Inferior parietal cortex (tissue), 1 donor: ENCODE data around the gene RAD51D.
"Not testable (repeated sequence)": the region's sequence is repeated elsewhere in the genome, so short reads cannot be mapped to it uniquely, and the experiment has no call there.

Experiments
- DNase-seq: peaks from one replicate; pipeline ENCODE4 v3.0.0-alpha.2; 2016; ENCODE audit errors: extremely low spot score

The RAD51D gene

DNA sequence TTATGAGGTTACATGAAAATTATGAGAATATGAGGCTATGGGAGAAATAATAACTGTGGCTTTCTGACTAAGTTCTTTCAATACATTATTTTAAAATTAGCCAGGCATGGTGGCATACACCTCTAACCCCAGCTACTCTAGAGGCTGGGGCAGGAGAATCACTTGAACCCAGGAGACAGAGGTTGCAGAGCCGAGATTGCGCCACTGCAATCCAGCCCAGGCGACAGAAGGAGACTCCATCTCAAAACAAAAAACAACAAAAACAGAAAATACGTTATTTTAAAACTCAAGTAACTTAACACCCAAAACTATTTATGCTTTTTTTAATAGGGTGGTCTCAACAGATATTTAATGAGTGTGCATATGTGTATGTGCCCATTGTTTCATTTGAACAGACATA lies 53.8 kb downstream of the RAD51D start:
- no peak for DNase-seq

DNA sequence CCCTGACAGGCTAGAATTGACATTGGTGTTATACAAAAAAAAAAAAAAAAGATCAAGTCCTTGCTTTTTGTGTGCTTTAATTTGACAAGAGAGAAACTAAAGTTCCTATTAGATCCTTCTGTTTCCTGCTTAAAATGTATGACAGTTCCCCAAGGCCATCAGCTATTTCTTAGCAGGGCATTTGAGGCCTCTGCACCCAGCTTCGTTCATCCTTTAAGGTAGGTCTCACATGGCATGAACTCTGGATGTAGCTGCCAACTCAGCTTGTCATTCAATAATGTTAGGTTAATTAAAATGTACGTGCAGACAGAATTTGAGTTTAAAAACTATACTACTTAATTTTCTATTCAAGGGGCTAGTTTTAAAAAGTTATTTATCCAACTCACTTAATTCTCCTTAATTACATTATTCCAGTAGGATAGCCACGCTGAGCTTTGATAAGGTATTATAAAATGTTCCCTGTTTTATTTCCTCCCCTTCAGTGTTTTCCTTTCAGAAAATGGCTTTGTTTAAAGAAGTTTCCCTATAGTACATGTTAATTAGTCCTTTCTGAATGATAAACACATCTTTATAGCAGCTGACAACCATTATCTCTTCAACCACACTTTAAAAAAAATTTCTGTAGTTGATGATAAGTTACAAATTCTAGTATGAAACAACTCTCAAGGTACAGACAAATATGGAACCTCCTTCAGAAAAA lies 55.0 kb downstream of the RAD51D start:
- peak; percentile 2 for DNase-seq

DNA sequence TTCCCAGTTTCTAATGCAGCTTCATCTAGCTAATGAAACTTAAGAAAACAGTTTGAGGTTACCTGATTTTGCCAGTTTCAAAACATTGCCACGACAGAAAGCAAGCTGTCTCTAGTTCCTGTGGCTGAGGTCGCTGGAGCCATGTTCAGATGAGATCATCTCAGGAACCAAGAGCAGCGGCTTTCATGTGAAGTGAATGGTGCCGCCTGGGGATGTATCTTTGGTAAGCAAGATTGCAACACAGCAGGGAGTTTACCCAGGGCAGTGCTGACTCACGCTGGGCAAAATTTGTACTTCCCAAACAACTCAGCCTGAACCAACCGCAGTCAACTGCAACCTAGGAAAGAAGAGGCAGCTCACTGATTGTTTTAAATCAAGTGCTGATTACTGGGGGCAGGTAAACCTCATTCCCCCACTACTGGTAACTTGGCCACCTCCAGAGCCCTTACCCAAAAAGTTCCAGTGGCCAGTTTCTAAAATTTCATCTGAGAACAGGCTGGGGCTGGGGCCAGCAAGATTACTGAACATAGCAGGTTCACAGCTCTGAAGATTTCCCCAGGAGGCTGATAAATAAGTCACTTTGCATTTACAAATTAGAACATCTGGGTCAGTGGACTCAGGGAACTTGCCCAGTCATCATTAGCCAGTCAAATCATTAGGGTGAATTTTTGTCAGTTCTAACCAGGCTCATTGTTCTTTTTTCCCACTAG lies 56.0 kb downstream of the RAD51D start, which contains the start of gene RFFL:
TSS of gene RFFL (minus strand) at position 194 of the 710 bp plus-strand sequence. CDS start 37,154 bp downstream, outside the sequence.
- DNase-seq: peak; percentile 89

DNA sequence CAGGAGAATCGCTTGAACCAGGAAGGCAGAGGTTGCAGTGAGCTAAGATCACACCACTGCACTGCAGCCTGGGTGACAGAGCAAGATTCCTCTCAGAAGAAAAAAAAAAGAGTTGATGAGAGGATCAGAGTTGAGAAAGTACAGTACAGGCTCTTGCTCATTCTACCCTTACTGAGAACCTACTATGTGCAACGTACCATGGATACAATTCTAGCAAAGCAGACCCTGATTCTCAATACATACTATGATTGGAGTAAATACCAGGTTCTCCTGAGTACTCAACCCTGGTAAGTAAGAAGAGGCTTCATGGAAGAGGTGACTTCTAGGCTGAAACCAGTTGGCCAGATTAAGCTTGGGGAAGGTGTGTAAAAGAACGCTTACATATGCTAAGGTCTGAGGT lies 57.4 kb downstream of the RAD51D start:
- DNase-seq: no peak

DNA sequence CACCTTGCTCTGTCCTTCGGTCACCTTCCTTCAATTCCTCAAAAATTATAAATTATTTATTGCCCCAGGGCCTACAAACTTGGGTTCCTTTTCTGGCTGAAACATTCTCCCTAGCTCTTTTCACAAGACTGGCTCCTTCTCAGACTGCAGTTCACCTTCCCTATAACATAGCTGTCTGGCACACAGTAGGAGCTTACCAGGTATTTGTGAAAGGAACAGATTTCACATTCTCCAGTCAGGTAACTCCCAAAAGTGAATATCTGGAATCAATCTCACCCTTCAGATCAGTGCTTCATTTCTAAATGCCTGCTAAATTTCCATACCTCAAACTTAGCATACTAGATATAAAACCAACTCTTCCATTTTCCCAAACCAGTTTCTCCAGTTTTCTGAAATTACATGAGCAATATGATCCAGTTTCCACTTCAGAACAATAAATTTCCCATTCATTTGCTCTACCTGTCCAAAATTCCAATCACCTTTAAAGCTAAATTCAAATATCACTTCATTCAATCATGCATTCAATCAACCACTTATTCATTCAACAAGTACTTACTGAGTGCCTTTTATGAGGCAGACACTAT lies 62.2 kb downstream of the RAD51D start:
- no peak for DNase-seq

DNA sequence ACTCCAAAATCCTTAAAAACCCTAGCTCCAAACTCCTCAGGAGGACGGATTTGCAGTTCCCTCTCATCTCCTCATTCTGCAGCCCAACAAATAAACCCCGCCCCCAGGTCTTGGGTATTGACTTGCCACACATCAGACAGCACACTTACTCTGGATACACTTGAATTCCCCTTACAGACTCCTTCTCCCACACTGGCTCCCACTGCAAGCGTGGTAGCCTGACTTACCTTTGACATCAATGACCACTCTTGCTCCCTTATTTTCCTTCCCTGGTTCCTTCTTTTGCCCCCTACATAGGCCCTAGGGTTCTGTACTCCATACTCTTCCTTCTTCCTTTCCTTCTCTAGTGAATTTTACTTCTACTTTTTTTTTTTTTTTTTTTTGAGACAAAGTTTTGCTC lies 63.6 kb downstream of the RAD51D start:
- DNase-seq: no peak

DNA sequence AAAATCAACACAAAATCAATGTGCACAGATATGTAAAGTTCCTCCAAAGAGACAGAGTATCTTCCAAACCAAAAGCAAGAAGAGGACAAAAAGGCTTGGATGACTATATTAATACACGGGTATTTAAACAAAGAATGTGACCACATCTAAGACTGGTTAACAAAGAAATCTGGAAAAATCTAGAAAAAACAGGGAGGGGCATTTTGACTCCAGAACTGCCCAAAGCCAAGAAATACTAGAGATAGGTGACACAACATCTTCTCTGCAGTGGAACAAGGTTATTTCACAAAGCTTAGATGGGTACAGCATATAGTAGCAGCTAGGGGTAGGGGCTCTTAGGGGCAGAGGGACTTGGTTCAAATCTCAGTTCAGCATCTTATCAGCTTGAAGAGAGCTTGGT lies 66.5 kb downstream of the RAD51D start:
- DNase-seq: no peak

DNA sequence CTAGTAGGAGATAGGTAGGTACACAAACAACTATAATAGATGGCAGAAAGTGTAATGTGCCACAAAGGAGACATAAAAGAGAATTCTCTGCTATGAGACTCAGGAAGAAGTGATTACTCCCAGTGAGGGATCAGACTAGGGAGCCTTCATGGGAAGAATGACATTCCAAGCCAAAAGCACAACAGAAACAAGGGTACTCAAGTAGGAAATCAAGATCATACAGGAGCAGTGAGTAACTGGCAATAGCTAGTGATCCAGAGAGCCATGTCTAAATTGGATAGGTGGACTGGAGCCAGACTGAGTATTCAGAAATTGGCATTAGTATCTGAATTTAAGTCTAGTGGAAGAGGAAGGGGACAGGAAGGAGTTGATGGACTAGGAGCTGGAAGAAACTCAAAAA lies 66.9 kb downstream of the RAD51D start:
- DNase-seq: no peak

DNA sequence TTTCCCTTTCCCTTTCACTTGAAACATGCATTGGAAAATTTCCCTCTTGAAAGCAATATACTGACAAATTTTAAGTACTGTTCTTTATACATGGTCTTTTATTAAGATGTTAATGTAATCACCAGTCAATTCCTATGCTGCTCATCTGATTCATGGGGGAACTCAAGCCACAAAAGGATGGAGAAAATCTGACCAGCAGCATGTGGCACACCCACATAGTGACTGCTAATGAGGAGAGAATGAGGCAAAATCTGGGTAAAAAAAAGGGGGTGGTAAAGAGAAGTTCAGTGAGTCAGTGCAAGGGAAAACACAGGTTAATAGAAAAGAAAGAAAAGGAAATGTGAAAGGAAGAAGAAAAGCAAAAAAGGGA lies 67.4 kb downstream of the RAD51D start:
- DNase-seq: no peak

DNA sequence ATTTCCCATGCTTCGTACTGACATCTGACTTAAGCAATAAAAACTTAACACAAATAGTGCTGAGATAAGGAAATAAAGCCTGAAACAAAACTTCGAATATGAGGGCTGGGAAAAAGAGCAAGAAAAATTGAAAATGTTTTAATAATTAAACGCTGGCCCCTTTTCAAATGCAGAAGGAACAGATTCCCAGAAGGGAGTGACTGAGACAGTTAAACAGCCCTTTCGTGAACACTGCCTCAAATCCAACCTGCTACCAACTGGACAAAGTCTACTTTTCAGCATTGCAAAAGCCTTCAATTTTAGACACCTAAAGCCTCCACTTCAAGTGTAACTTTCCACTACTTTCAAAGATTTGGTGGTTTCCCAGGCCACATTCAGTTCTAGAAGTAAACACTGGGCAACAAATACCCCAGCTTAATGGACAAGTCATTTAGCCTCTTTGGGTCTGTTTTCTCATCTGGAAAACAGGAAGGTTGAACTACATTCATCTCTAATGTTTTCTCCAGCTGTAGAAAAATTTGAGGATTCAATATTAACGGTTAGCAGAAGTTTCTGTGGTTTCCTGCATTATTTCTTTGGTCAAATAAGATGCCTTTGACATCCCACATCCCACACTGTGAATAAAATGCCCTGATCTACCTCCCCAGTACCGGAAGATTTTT lies 68.0 kb downstream of the RAD51D start:
- DNase-seq: no peak

DNA sequence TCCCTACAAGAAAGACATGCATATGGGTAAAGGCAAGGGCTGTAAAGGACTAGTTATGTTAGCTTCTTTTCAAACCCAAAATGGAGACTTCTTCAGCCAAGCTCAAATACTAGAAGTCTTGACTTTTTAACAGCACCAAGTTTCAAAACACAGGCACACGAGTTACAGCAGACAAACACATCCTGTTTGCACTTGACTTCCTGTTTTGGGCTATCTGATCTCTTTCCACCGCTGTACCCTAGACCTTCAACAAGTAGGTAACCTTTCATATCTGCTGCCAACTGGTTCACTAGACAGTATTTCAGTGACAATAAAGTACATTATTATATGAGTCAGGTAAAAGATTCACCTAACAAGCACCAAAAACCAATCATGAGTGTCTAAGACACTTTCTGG lies 68.5 kb downstream of the RAD51D start:
- no peak for DNase-seq

DNA sequence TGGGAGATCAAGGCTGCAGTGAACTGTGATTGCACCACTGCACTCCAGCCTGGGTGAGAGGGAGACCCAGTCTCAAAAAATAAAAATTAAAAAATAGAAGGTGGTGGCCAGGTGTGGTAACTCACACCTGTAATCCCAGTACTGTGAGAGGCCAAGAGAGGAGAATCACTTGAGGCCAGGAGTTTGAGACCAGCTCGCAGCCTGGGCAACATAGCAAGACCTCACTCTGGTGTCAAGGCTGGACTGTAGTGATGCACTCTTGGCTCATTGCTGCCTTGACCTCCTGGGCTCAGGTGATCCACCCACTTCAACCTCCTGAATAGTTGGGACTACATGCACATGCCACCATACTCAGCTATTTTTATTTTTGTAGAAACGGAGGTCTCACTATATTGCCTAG lies 69.5 kb downstream of the RAD51D start:
- DNase-seq: no peak

DNA sequence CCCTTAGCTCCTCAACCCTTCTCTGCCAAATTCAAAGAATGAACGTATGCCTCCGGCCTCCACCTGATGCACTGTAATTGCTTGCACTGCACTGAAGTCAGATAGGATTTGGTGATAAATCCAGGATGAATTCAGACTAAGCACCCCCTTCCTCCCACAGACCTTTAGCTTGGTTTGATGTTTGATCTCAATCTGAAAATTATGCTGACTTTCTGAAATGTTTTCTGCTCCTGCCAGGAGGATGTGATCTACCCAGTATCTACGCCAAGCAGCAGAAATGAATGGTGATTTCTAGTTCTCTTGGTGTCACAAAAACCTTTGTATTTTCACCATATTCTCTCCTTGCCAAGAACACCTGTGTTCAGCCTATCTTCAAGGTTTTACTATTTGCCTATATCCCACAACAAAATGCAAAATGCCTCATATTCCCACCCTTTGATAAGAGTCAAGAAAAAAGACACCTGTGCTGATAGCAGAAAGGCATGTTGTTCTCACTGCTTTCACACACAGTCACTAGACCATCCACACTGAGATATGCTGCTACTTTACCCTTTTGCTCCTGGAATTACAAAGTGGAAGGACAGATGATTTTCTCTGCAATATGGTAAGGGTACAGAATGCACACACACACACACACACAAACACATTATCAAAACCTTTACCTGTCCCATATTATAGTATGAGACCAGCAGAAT lies 70.8 kb downstream of the RAD51D start:
- no peak for DNase-seq

DNA sequence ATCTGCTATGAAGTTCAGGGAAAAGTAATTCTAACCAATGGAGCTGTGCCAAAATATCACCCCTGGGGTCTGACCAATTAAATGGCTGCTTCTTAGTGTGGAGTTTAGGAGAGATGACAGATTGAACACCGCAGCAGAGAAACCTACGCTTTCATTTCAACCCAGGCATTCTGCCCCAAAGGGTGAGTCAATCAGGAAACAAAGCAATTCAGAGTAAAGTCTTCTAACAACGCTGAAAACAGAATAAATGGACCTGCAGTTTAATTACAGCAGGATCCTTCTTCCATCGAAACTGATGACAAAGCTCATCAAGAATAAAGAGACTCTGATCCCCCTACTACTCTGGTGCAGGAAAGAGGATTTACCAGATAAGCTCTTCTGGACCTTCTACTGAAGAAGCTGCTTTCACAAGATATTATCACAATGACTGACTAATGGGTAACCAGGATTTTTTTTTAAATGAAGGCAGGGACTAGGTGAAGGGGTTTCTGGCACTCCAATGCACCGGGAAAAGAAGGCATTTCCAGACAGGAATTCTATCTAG lies 72.8 kb downstream of the RAD51D start:
- no peak for DNase-seq

DNA sequence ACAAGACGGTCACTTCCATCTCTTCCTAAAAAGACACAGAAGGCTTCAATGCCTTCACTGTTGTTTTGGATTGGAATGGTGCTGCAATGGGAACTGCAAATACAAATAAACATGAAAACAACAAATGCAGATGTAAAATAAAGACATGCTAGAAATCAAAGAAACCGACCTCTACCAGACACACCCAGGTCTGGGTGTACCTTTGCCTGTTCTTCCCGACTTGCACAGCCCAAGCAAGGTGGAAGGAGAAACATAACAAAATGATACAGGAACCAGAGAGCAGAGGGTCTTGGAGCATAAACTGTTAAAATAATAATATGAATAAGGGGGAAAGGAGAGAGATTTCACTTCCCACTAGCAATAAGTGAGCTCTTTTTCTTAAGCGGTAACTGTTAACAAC lies 73.4 kb downstream of the RAD51D start:
- no peak for DNase-seq

DNA sequence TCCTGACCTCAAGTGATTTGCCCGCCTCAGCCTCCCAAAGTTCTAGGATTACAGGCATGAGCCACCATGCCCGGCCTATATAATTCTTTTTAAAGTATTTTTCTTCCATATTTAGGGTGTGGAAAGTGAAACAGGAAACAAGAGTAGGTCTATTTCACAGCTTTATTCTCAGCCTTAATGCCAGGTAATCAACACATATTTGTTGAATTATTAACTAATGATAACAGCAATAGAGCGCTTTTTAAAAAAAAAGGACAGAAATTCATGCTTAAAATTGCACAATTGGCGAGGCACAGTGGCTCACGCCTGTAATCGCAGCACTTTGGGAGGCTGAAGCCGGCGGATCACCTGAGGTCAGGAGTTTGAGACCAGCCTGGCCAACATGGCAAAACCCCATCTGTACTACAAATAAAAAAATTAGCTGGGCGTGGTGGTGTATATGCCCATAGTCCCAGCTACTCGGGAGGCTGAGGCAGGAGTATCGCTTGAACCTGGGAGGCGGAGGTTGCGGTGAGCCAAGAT lies 74.1 kb downstream of the RAD51D start:
- not testable (repeated sequence) for DNase-seq

DNA sequence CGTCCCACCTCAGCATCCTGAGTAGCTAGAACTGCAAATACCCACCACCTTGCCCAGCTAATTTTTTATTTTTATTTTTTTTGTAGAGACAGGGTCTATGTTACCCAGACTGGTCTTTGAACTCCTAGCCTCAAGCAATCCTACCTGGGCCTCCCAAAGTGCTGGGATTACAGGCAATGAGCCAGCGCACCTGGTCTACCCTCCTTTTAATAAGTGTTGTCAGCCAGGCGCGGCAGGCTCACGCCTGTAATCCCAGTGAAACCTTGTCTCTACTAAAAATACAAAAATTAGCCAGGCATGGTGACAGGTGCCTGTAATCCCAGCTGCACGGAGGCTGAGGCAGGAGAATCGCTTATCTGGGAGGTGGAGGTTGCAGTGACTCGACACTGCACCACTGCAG lies 75.5 kb downstream of the RAD51D start:
- no peak for DNase-seq
